Measurements from ENCODE around the gene UGT2B17. TPM values are rescaled to one million over a fixed set of nuclear protein-coding genes. Genes with fewer than 3 reads are reported as not detected.
A peak's percentile ranks its signal among the peaks of the same experiment; 100 is the strongest.
"Not testable (repeated sequence)": the region's sequence is repeated elsewhere in the genome, so short reads cannot be mapped to it uniquely, and the experiment has no call there.

UGT2B17 gene
- total and polyA plus RNA-seq, 4 donors, result 1.3 TPM; not detected in 3

DNA sequence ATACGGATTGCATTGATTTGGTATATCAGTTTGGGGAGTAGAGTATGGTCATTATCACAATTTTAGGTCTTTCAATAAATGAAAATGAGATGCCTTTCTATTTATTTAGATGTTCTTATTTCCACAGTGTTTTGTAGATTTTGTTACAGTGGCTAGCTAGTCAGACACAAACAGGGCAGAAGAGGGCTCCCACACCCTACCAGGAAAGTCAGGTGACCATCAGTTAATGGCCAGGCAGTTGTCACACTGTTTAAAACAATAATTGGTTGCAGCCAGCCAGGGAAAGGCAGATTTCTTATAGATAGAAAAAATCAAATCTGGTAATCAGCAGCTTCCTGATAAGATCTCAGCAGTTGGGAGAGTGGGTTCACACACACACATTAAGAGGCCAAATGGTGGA is 57.2 kb downstream of the UGT2B17 start:
- no peak for DNase-seq
- H3K9me3 ChIP-seq (ENCODE audit: control insufficient read depth, low read length), result no peaks in the 10 kb centered on the region
- no peak overlapping the region for H3K27ac ChIP-seq (ENCODE audit: low read depth in 1 of 2, low read length in 2 of 2)
- WGBS, 2 donors, result 70% methylated on average over 1 of the region's 1 CpG; no CpG with 5 or more reads in 1 of the 2 donors
- no peak overlapping the region for H3K4me3 ChIP-seq (ENCODE audit: low read length in 2 of 2)
- no peaks in the 10 kb centered on the region for H3K36me3 ChIP-seq (ENCODE audit: control insufficient read depth in 1 of 2, insufficient read depth in 2 of 2, low read length in 1 of 2)
- no peaks in the 10 kb centered on the region for H3K4me1 ChIP-seq (ENCODE audit: control insufficient read depth in 1 of 2, insufficient read depth in 2 of 2, low read length in 2 of 2)
- intact Hi-C loops (cut with DNase I), result no loop called here
- no peaks in the 10 kb centered on the region for H3K27me3 ChIP-seq (ENCODE audit: control insufficient read depth in 1 of 2, insufficient read depth in 2 of 2, low read length in 1 of 2)
- no peak for ATAC-seq (ENCODE audit: low FRiP score)

DNA sequence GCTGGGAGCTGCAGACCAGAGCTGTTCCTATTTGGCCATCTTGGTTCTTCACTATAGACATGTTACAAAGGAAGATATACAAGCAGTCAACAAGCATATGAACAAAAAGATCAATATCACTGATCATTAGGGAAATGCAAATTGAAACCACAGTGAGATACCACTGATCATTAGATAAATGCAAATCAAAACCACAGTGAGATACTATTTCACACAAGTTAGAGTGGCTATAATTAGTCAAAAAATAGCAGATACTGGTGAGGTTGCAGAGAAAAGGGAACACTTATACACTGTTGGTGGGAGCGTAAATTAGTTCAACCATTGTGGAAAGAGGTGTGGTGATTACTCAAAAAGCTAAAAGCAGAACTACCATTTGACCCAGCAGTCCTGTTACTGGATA is 70.7 kb downstream of the UGT2B17 start:
- intact Hi-C loops (cut with DNase I); ATAC-seq (ENCODE audit: low FRiP score); H3K27ac ChIP-seq (ENCODE audit: low read depth in 1 of 2, low read length in 2 of 2); H3K9me3 ChIP-seq (ENCODE audit: control insufficient read depth, low read length); H3K36me3 ChIP-seq (ENCODE audit: control insufficient read depth in 1 of 2, insufficient read depth in 2 of 2, low read length in 1 of 2); DNase-seq; H3K4me1 ChIP-seq (ENCODE audit: control insufficient read depth in 1 of 2, insufficient read depth in 2 of 2, low read length in 2 of 2); H3K4me3 ChIP-seq (ENCODE audit: low read length in 2 of 2); H3K27me3 ChIP-seq (ENCODE audit: control insufficient read depth in 1 of 2, insufficient read depth in 2 of 2, low read length in 1 of 2): not testable (repeated sequence)
- WGBS, 2 donors, result 91 to 95% methylated on average over 1 of the region's 1 CpG

DNA sequence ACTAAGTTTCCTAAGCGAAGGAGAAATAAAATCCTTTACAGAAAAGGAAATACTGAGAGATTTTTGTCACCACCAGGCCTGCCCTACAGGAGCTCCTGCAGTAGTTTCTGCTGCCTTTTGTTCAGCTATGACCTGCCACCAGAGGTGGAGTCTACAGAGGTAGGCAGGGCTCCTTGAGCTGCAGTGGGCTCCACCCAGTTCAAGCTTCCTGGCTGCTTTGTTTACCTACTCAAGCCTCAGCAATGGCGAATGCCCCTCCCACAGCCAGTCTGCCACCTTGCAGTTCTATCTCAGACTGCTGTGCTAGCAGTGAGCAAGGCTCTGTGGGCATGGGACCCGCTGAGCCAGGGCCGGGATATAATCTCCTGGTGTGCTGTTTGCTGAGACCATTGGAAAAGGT is 71.3 kb downstream of the UGT2B17 start:
- H3K36me3 ChIP-seq (ENCODE audit: control insufficient read depth in 1 of 2, insufficient read depth in 2 of 2, low read length in 1 of 2); ATAC-seq (ENCODE audit: low FRiP score); H3K27me3 ChIP-seq (ENCODE audit: control insufficient read depth in 1 of 2, insufficient read depth in 2 of 2, low read length in 1 of 2); H3K9me3 ChIP-seq (ENCODE audit: control insufficient read depth, low read length); H3K27ac ChIP-seq (ENCODE audit: low read depth in 1 of 2, low read length in 2 of 2); DNase-seq; H3K4me3 ChIP-seq (ENCODE audit: low read length in 2 of 2); H3K4me1 ChIP-seq (ENCODE audit: control insufficient read depth in 1 of 2, insufficient read depth in 2 of 2, low read length in 2 of 2): not testable (repeated sequence)
- intact Hi-C loops (cut with DNase I), result loop anchor here (5.0 kb wide), 2 partner anchors 122 to 127 kb away; no protein-coding TSS in a partner anchor
- WGBS, 2 donors, result 94% methylated on average over 4 of the region's 4 CpGs

DNA sequence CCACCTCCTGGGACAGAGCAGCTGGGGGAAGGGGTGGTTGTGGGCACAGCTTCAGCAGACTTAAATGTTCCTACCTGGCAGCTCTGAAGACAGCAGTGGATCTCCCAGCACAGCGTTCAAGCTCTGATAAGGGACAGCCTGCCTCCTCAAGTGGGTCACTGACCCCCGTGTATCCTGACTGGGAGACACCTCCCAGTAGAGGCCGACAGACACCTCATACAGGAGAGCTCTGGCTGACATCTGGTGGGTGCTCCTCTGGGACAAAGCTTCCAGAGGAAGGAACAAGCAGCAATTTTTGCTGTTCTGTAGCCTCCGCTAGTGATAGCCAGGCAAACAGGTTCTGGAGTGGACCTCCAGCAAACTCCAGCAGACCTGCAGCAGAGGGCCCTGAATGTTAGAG is 72.7 kb downstream of the UGT2B17 start:
- DNase-seq; H3K4me3 ChIP-seq (ENCODE audit: low read length in 2 of 2); ATAC-seq (ENCODE audit: low FRiP score); H3K27me3 ChIP-seq (ENCODE audit: control insufficient read depth in 1 of 2, insufficient read depth in 2 of 2, low read length in 1 of 2); H3K27ac ChIP-seq (ENCODE audit: low read depth in 1 of 2, low read length in 2 of 2); H3K36me3 ChIP-seq (ENCODE audit: control insufficient read depth in 1 of 2, insufficient read depth in 2 of 2, low read length in 1 of 2); H3K4me1 ChIP-seq (ENCODE audit: control insufficient read depth in 1 of 2, insufficient read depth in 2 of 2, low read length in 2 of 2); H3K9me3 ChIP-seq (ENCODE audit: control insufficient read depth, low read length): not testable (repeated sequence)
- intact Hi-C loops (cut with DNase I), result loop anchor here (5.0 kb wide), 2 partner anchors 124 to 129 kb away; no protein-coding TSS in a partner anchor
- 84 to 85% methylated on average over 4 of the region's 4 CpGs for WGBS, 2 donors

DNA sequence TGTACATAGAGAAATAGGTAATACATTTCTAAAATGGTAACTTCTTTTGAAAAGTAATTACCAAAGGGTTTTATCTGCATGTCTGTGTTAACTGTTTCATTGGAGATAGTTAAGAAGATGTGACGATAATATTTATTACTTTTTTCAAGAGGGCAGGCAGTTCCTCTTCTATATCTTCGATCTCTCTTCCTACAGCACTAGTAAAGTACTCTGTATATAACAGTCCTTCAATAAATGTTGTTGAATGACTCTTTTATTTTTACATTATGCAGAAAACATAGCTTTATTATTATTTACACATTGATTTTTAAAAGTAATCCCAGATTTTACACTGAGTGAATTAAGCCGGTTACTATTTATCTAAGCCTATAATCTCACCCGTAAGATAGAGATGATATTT is 77.1 kb downstream of the UGT2B17 start:
- DNase-seq (no peak), ATAC-seq (ENCODE audit: low FRiP score) (no peak)
- Histone ChIP-seq H3K9me3 (ENCODE audit: control insufficient read depth, low read length) (no peaks in the 10 kb centered on the region), H3K4me3 (ENCODE audit: low read length in 2 of 2) (no peak overlapping the region), H3K27ac (ENCODE audit: low read depth in 1 of 2, low read length in 2 of 2) (no peak overlapping the region), H3K27me3 (ENCODE audit: control insufficient read depth in 1 of 2, insufficient read depth in 2 of 2, low read length in 1 of 2) (no peaks in the 10 kb centered on the region), H3K36me3 (ENCODE audit: control insufficient read depth in 1 of 2, insufficient read depth in 2 of 2, low read length in 1 of 2) (no peaks in the 10 kb centered on the region), H3K4me1 (ENCODE audit: control insufficient read depth in 1 of 2, insufficient read depth in 2 of 2, low read length in 2 of 2) (no peaks in the 10 kb centered on the region)
- intact Hi-C loops (cut with DNase I), result no loop called here
- WGBS, 2 donors, result 63 to 66% methylated on average over 4 of the region's 4 CpGs

DNA sequence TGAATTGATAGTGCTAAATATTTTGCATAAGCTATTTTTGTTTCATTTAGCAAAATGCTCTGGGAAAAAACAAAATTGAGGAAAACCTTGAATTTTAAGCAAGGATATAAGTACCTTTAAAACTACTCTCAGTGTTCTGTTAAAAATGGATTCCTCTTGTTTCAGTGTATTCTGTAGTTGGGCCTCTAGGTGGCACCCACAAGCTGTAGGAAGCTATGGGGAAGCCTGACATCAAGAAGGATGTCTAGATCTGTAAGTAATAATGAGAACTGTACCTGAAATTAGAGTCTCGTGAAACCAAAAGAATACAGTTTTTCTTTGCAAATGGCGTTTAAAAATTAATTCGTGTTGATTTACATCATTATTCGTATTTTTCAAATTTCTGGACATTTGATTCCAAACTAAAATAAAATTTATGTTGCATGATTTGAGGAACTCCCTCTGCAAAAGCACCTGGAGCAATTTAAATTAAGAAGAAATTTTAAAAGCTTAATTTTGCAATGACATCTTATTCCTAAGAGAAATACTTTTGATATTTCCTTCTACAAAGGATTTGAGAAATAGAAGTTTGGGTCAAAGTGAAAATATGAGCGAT is 77.6 kb downstream of the UGT2B17 start:
- ATAC-seq (ENCODE audit: low FRiP score), result peak; percentile 81
- no peaks in the 10 kb centered on the region for H3K27me3 ChIP-seq (ENCODE audit: control insufficient read depth in 1 of 2, insufficient read depth in 2 of 2, low read length in 1 of 2)
- H3K9me3 ChIP-seq (ENCODE audit: control insufficient read depth, low read length), result no peaks in the 10 kb centered on the region
- intact Hi-C loops (cut with DNase I), result no loop called here
- H3K4me3 ChIP-seq (ENCODE audit: low read length in 2 of 2), result no peak overlapping the region
- DNase-seq, result peak in 1 of 2 donors; percentile 50
- H3K36me3 ChIP-seq (ENCODE audit: control insufficient read depth in 1 of 2, insufficient read depth in 2 of 2, low read length in 1 of 2), result no peaks in the 10 kb centered on the region
- no peak overlapping the region for H3K27ac ChIP-seq (ENCODE audit: low read depth in 1 of 2, low read length in 2 of 2)
- WGBS, 2 donors, result 20 to 21% methylated on average over 5 of the region's 5 CpGs
- no peaks in the 10 kb centered on the region for H3K4me1 ChIP-seq (ENCODE audit: control insufficient read depth in 1 of 2, insufficient read depth in 2 of 2, low read length in 2 of 2)

DNA sequence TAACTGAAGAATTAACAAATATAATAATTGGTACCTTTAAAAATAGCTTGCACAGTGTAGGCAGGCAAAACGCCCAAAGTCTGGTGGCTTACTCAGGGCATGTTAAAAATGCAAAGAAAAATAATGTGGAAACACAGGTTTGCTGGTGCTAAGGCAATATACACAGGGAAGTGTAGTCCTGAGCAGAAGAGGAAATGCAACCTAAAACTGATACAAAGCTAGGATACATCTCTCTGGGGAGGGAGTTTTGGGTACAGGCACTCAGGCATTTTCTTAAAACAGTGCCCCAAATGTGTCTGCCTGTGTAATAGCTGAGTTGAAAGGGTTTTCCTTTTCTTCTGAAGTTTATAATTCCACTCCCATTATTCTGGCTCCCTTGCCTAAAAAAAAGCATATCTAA is 81.4 kb downstream of the UGT2B17 start:
- no peaks in the 10 kb centered on the region for H3K9me3 ChIP-seq (ENCODE audit: control insufficient read depth, low read length)
- intact Hi-C loops (cut with DNase I), result no loop called here
- H3K27me3 ChIP-seq (ENCODE audit: control insufficient read depth in 1 of 2, insufficient read depth in 2 of 2, low read length in 1 of 2), result no peaks in the 10 kb centered on the region
- no peak overlapping the region for H3K4me3 ChIP-seq (ENCODE audit: low read length in 2 of 2)
- H3K27ac ChIP-seq (ENCODE audit: low read depth in 1 of 2, low read length in 2 of 2), result no peak overlapping the region
- DNase-seq, result no peak
- H3K4me1 ChIP-seq (ENCODE audit: control insufficient read depth in 1 of 2, insufficient read depth in 2 of 2, low read length in 2 of 2), result no peaks in the 10 kb centered on the region
- WGBS, 2 donors, result 3 to 6% methylated on average over 1 of the region's 1 CpG
- H3K36me3 ChIP-seq (ENCODE audit: control insufficient read depth in 1 of 2, insufficient read depth in 2 of 2, low read length in 1 of 2), result no peaks in the 10 kb centered on the region
- ATAC-seq (ENCODE audit: low FRiP score), result no peak

DNA sequence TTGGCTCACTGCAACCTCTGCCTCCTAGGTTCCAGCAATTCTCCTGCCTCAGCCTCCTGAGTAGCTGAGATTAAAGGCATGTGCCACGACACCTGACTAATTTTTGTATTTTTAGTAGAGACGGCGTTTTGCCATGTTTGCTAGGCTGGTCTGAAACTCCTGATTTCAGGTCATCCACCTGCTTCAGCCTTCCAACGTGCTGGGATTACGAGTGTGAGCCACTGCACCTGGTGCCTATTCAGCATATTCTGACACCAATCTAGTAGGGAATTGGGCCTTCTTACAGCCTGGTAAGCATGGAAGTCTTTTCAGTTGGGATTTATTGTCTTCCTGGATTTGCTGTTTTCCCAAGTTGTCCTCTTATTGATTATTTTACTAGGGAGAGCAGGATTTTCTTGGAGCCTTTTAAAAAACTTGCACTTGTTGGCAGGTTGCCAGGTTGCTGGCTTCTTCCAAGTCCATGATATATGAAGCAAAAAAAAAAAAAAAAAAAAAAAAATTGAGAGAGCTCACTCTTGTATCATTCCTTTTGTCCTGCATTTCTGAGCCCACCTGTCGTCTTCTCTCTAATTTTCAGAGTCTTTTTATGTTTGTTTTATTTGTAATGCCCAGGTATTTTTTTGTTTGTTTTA is 85.2 kb downstream of the UGT2B17 start:
- intact Hi-C loops (cut with DNase I), result no loop called here
- H3K27me3 ChIP-seq (ENCODE audit: control insufficient read depth in 1 of 2, insufficient read depth in 2 of 2, low read length in 1 of 2), result no peaks in the 10 kb centered on the region
- H3K36me3 ChIP-seq (ENCODE audit: control insufficient read depth in 1 of 2, insufficient read depth in 2 of 2, low read length in 1 of 2), result no peaks in the 10 kb centered on the region
- no peak for ATAC-seq (ENCODE audit: low FRiP score)
- H3K9me3 ChIP-seq (ENCODE audit: control insufficient read depth, low read length), result no peaks in the 10 kb centered on the region
- no peak for DNase-seq
- no peak overlapping the region for H3K27ac ChIP-seq (ENCODE audit: low read depth in 1 of 2, low read length in 2 of 2)
- WGBS, 2 donors, result 93 to 94% methylated on average over 6 of the region's 6 CpGs
- no peaks in the 10 kb centered on the region for H3K4me1 ChIP-seq (ENCODE audit: control insufficient read depth in 1 of 2, insufficient read depth in 2 of 2, low read length in 2 of 2)
- H3K4me3 ChIP-seq (ENCODE audit: low read length in 2 of 2), result no peak overlapping the region

DNA sequence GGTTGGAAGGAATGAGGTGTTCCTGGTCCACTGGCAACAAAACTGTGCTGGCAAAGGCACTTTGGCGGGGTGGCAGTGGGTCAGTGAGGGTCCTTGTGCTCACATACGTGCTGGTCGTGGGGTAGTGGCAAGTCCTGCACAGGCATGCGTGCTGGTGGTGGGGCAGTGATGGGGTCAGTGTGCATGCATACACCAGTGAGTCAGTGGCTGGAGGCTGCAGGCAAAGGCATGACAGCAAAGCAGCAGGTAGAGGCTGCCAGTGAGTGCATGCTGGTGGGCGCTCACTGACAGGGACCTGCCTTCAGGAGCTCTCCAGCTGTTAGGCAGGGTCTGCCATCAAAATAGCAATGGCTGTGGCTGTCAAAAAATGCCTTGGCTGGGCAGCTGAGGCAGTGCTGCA is 86.8 kb downstream of the UGT2B17 start:
- 64 to 72% methylated on average over 5 of the region's 5 CpGs for WGBS, 2 donors
- H3K36me3 ChIP-seq (ENCODE audit: control insufficient read depth in 1 of 2, insufficient read depth in 2 of 2, low read length in 1 of 2), result no peaks in the 10 kb centered on the region
- peak; percentile 67 for ATAC-seq (ENCODE audit: low FRiP score)
- intact Hi-C loops (cut with DNase I), result no loop called here
- no peaks in the 10 kb centered on the region for H3K27me3 ChIP-seq (ENCODE audit: control insufficient read depth in 1 of 2, insufficient read depth in 2 of 2, low read length in 1 of 2)
- no peak overlapping the region for H3K4me3 ChIP-seq (ENCODE audit: low read length in 2 of 2)
- no peaks in the 10 kb centered on the region for H3K4me1 ChIP-seq (ENCODE audit: control insufficient read depth in 1 of 2, insufficient read depth in 2 of 2, low read length in 2 of 2)
- no peaks in the 10 kb centered on the region for H3K9me3 ChIP-seq (ENCODE audit: control insufficient read depth, low read length)
- no peak for DNase-seq
- H3K27ac ChIP-seq (ENCODE audit: low read depth in 1 of 2, low read length in 2 of 2), result no peak overlapping the region
